Nucleus accumbens (tissue), 56 donors: Measurements from ENCODE around the gene MIOS.
"Not testable (repeated sequence)": the region's sequence is repeated elsewhere in the genome, so short reads cannot be mapped to it uniquely, and the experiment has no call there.

ENCODE experiments used
- DNase-seq, 56 donors: peaks; one replicate each; lab custom pipeline; 2025; lab: John Stamatoyannopoulos, UW

Gene MIOS

DNA sequence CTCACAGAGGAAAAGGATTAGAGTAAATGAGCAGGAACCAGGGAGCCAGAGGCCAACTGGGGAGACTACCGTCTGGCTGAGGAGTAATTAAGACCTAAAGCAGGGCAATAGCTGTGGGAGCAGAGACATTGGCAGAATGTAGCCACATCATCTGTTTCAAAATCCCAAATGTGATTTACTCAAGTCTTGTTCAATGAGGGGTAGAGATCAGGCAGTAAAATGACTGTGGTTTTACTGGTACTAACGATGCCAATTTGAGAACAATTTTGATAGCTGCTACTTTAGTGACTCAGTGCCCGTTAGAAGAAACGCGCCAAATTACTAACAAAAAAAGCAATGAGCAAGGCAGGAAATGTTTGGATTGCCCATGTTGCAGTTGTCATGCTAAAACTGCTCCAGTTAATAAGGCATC is 12.7 kb upstream of the MIOS start:
- no peak for DNase-seq

DNA sequence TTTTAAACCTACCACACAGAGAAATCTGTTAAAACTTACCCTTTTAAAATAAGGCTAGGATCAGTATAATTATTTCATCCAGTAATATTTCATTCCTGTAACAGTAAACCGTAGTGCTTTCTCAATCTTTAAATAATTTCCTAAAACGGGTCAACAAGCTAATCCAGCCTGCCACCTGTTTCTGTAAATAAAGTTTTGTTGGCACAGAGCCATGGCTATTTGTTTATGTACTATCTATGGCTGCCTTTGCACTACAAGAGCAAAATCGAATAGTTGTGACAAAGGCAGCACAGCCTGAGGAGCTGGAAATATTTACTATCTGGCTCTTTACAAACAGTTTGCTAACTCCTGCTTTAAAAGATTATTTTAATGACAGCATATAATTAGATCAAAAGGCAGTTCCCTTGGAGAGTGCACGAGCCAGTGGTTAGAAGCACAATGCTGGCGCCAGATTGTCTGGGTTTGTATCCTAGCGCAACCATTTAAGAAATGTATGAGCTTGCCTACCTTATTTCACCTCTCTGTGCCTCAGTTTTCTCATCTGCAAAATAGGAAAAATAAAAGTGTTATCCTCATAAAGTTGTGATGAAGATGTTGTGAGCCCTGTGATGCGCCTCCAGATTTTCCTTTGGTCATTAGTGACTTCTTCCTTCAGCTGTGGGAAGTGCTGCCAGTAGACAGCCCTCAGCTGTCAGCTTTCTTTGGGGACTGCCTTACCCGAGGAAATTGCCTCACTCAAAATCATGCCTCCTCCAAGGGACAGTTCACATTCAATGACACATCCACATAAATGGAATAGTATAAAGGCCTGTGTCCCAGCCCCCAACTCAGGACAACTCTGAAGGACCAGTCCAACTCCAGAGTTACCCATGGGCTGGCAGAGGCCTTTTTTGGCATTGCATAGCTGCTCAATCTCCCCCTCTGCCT is 11.8 kb upstream of the MIOS start:
- DNase-seq: no peak

DNA sequence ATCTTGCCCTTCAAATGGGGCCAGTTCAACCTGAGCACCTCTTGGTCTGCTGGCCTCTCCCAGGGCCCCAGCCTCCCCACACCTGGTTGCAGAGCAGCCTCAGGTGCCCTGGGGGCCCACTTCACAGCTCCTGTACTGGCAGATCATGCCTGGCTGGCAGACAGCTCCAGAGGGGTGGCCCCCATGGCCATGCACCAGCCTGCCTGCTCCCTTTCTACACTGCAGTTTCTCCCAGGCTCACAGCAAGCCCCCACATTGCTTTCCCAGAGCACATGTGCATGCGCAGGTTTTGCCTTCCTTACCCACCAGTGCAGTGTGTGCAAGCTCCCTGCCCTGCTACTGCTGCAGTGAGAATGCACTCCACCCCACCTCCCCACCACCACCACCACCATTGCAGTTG is 9.8 kb upstream of the MIOS start:
- DNase-seq: no peak

DNA sequence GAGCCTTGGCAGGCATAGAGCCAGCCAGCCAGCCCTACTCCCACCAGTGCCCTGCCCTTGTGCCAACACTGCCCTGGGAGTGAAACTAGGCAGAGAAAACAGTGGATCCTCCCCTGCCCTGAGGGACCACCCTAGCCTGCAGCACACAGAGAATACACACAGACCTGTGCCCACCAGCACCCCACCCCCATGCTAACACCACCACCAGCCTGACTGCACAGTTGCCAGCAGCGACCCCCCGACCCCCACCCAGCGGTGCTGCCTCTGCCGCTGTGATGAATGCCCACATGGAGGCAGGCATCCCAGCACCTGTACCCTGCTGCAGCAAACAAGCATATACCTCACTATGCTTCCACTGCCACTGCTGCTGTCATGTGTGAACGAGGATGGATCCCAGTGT is 9.4 kb upstream of the MIOS start:
- DNase-seq: no peak

DNA sequence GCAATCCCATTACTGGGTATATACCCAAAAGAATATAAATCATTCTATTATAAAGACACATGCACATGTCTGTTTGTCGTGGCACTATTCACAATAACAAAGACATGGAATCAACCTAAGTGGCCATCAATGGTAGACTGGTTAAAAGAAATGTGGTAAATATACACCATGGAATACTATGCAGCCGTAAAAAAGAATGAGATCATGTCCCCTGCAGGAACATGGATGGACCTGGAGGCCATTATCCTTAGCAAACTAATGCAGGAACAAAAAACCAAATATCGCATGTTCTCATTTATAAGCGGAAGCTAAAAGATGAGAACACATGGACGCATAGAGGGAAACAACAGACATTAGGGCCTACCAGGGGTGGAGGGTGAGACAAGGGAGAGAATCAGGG is 5.1 kb upstream of the MIOS start:
- not testable (repeated sequence) for DNase-seq

DNA sequence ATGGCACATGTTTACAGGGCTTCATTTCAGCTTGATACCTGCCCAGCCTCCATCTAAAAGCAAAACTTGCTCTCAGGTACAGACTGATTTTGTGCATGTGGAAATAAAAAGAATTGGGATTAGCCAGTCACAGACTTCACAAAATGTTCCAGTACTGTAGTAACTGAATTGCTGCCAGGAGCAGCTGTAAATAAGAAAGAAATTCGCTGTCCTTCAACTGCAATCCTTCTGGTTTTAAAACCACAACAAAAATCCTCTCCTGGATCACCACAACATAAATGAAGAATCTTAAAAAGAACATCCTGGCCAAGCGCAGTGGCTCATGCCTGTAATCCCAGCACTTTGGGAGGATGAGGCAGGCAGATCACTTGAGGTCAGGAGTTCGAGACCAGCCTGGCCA is 3.9 kb upstream of the MIOS start:
- no peak for DNase-seq

DNA sequence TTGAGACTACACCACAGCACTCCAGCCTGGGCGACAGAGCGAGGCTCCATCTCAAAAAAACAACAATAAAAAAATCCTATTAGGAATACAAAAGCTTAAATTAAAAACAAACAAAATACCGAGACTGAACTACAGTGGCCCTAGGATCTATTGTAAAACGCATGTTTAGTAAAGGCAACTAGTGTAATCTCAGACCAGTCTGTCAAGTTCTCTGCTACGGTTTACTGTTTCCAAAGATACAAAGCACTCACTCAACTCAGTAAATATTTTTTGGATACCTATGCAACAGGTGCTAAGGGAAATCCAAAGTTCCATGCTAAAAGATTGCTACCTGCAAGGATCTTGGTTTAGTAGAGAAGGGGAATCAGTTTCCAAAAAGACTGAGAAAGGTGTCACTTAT is 3.4 kb upstream of the MIOS start:
- DNase-seq: no peak

DNA sequence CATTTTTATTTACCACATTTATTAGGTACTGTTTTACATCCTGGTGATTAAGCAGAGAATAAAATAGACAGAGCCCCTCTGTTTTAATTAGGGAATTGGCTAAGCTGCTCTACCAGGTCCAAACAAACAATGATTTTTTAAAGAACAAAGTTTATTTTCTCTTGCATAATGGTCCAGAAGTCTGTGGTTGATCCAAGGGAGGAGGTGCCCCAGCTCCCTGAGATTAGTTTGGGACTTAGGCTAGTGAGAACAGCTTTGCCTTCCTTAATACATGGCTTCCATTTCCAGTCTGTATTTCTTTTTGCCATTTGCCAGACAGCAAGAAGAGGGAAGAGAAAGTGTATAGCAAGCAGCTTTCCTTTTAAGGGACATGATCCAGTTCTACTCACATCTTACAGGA is 2.9 kb upstream of the MIOS start:
- no peak for DNase-seq

DNA sequence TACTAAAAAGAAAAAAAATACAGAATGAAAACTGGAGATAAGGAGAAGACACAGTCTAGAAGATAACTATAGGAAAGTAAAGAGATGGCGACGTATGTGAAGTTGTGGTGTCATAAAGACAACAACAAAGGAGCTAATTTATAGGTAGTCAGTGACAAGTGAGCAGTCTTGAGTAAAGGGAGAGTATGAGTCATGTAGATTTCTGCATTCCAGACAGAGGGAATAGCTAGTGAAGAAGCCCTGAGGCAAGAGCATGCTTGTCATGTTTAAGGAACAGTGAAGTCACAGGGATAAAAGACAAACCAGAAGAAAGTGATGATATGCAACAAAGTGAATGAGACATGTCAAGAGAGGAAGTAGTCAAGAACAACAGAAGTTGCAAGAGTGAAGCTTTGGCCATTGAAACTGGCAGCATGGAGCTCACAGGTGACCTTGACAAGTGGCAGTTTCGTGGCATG is 2.3 kb upstream of the MIOS start:
- DNase-seq: no peak

DNA sequence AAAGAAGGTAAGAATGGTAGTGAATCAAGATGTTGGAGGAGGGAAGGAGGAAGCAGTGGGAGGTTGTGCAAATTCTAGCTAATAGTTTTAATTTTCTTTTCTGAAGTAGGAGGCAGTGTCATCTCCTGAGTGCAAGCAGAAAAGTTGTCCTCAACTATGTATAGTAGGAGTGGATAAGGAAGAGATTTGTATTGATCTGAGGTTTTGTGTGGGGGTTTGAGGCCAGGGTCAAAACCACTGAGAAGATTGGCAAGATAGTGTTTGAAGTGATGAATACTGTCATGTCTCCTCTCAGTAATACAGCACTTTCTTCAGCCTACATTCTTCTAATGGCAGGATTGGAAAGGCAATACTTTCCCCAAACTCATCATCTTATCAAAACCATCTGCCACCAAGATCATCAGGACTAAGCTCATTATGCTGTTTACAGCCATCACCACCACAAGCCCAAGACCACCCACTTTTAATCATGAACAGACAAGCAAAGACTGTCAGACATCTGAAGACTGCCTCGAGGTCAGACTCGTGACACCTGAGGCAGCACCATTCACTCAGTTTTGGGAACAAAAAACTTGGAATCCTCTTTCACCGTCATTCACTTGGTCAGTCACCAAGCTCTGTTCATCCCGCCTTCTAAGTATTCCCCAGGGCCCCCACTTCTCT is 1.5 kb upstream of the MIOS start:
- DNase-seq: no peak

DNA sequence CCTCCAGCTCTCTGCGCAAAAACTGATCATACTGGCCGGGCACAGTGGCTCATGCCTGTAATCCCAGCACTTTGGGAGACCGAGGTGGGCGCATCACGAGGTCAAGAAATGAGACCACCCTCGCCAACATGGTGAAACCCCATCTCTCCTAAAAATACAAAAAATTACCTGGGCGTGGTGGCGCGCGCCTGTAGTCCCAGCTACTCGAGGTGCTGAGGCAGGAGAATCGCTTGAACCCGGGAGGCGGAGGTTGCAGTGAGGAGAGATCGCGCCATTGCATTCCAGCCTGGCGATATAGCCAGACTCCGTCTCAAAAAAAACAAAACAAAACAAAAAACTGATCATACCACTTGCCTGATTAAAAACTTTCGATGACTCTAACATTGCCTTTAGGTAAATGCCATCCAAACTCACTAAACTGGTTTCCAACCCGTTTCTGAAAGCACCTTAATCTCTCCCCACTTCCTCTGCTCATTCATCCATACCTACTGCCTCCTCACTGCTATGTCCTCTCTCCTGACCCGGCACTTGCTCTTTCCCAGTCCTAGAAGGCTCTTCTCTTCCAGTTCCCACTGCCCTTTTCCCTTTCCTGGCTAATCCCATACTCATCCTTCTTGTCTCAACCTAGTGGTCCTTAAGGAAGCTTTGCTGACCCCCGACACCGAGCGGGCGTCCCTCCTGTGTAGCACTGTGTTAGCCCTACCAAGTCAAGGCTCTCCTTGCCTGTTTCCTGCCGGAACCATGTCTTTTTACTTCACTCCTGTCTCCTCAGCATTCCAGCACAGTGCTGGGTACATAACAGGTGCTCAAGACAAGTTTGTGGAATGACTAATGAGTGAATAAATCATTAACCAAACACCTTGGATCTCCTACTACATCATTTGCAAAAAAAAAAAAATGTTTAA is 686 bp upstream of the MIOS start:
- DNase-seq: peak in 4 of 56 donors; percentile 3 to 21 (median 11)

DNA sequence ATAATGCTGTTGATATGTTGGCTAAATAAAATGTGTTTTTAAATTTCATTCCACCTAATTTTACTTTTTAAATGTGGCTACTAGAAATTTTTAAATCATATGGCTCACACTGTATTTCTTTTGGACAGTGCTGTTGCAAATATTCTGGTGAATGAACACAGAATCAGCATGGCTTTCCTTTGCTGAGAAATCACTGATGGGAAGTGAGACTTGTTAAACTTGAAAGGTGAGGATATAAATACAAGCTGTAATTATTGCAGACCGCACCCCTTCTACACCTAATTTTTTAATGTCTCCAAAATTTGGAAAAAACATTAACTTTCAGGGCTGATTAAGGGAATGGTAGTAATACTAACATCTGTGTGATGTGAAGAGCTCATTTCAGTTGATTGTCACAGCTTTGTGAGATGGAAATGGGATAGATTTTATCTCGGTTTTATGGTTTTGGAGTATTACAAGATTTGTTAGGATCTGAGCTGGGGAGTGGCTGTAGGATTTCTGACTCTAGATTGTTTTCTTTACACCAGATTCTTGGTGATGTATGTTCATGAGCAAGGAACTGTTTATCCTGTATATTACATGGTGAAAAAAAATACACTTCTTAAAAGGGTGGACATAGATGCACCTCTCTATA is 1.3 kb downstream of the MIOS start:
- DNase-seq: no peak

DNA sequence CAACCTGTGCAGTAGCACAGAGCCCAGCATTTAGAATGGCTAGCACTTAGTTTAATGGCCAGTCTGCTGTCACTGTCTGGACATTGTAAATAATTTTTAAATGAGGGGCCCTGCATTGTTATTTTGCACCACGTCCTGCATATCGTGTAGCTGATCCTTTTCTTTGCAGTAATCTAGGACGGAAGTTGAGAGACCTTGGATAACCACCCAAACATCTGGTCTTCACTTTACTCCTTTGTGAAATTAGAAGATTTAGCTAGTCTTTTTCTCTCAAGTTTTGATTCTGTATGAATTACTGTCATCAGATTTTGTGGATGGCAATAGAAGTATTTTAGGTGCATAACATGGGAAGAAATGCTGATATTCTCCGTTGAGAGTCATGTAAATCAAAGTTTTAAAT is 1.9 kb downstream of the MIOS start:
- no peak for DNase-seq

DNA sequence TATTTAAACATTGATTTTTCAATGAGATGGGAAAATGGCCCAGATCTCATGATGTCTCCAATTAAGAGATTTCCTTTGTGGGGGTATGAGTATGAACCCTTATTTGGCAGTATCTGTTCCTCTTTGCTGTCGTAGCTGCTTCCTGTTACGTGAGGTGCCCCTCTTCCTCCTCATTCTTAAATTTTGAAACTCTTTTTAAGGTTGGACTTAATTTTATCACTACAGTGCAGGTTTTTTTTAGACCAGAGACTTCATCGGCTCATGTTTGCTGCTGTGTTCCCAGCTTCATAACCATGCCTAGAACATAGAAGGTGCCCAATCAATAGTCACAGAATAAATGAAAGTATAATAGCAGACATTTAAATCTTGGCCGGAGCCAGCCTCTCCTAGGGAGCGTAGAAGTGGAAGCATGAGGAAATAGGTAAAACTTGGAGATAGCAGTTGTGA is 2.4 kb downstream of the MIOS start:
- DNase-seq: no peak

DNA sequence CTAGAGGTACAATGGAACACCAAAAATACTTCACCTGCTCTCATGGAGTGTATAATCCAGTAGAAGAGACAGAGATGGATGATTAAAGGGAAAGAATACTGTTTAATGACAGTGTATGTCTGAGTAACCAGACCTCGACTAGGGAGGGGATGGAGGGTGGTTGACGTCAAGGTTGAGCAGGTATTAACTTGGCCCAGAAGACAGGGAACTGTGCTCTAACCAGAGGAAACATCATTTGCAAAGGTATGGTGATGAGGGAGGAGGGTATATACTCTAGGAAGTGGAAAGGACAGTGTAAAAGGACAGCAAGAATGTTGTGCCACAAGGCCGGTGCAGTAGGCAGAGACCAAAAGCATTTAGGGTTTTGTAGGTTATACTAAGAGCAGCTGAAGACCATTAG is 2.9 kb downstream of the MIOS start:
- DNase-seq: no peak

DNA sequence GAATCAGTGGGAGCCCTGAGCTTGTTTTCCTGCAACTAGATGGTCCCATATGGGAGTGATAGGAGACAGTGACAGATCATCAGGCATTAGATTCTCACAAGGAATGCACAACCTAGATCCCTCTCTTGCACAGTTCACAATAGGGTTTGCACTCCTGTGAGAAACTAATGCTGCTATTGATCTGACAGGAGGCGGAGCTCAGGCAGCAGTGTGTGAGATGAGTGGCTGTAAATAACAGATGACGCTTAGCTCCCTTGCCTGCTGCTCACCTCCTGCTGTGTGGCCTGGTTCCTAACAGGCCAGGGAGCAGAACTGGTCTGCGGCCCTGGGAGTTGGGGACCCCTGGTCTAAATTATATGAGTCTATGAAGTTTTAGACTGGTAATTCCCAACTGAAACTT is 3.9 kb downstream of the MIOS start:
- no peak for DNase-seq

DNA sequence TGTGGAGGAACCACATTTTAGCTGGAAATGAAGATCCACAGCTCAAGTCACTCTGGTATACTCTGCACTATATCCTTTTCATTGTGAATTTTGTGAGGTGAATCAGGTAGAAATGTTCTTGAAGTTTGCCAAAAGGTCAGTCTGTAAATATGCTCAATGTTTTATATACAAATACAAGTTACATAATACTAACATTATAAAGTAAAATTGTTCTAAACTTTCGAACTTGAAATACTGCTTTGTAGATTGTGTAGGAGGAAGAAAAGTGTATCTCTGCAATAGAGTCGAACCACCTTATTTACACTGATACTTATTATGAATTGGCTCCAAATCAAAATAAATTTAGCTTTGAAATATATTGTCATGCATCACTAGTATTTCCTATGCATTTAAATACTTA is 7.0 kb downstream of the MIOS start:
- no peak for DNase-seq

DNA sequence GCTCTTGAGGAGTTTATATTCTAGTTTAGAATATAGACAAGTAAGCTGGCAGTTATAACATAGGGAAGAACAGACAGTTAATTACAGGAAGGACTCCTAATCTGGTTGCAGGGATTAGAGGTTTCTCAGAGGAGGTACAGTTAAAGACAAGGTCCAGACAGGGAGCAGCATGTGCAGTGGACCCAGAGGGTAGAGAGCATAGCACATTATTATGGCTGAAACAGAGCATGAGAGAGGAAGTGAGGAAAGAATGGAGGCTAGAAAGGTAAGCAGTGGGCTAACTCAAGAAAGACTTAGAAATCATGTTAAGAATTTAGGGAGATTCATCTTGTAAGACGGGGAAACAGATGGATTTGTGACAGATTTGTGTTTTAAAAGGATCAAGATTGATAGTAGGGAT is 9.7 kb downstream of the MIOS start:
- DNase-seq: no peak

DNA sequence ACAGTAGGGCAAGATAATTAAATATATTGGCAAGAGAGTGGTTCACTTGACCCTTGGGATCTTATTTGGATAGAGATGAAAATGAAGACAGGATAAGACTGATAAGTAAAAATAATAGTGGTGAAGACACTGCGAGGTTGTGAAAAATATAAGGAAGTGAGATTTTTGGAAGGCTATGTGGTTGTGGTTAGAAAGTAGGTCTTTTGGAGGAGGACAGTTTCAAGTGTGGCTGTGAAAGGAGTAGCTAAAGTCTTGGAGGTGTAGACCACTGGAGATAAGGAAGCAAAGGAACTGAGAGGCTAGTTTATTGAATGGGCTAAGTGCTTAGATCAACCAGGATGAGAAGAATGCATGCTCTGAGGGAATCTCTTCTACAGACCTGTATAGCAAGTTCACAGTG is 11.2 kb downstream of the MIOS start:
- no peak for DNase-seq

DNA sequence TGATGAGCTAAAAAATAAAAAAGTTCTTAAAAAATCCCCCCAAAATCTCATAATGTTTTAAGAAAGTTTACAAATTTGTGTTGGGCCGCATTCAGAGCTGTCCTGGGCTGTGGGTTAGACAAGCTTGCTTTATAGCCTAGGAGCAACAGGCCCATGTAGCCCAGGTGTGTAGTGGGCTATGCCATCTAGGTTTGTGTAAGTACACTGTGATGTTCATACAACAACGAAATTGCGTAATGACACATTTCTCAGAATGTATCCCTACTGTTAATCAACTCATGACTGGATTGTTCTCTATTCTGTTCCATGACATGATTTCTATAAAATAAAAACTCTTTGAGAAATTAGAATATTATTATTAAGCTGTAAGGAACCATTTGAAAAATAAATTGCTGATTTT is 13.0 kb downstream of the MIOS start:
- no peak for DNase-seq
